LNCaP clone FGC (cell line): ENCODE measurements around the gene RNF224.
A peak's percentile ranks its signal among the peaks of the same experiment; 100 is the strongest.

Experiments
- DNase-seq: peaks from one replicate; pipeline ENCODE4 v3.0.0-alpha.2; 2011; ENCODE audit warnings: low read depth
- H3K4me3 ChIP-seq: 2 replicates; pipeline ENCODE4 v1.5.1; 2011; ENCODE audit warnings: mild to moderate bottlenecking, low read depth, low read length, control low read depth
- CTCF ChIP-seq: IDR thresholded peaks from 2 replicates; pipeline ENCODE4 v1.5.1; 2012; ENCODE audit warnings: mild to moderate bottlenecking; ENCODE audit not compliant: control insufficient read depth, insufficient read depth; ENCODE audit errors: extremely low read depth

Gene RNF224

GRCh38 chr9:137273611-137274320, 46.5 kb downstream of the RNF224 start:
- peak; percentile 56 for DNase-seq
- peak overlapping the region; percentile 35 for H3K4me3 ChIP-seq
- no peak for TF ChIP-seq CTCF

- no peak for TF ChIP-seq CTCF
- no peak overlapping the region for H3K4me3 ChIP-seq
- DNase-seq: no peak
Observed at GRCh38 chr9:137275203-137275587, 47.9 kb downstream of the RNF224 start.

GRCh38 chr9:137275588-137276472, 48.5 kb downstream of the RNF224 start:
- TF ChIP-seq CTCF: no peak
- no peak overlapping the region for H3K4me3 ChIP-seq

DNA sequence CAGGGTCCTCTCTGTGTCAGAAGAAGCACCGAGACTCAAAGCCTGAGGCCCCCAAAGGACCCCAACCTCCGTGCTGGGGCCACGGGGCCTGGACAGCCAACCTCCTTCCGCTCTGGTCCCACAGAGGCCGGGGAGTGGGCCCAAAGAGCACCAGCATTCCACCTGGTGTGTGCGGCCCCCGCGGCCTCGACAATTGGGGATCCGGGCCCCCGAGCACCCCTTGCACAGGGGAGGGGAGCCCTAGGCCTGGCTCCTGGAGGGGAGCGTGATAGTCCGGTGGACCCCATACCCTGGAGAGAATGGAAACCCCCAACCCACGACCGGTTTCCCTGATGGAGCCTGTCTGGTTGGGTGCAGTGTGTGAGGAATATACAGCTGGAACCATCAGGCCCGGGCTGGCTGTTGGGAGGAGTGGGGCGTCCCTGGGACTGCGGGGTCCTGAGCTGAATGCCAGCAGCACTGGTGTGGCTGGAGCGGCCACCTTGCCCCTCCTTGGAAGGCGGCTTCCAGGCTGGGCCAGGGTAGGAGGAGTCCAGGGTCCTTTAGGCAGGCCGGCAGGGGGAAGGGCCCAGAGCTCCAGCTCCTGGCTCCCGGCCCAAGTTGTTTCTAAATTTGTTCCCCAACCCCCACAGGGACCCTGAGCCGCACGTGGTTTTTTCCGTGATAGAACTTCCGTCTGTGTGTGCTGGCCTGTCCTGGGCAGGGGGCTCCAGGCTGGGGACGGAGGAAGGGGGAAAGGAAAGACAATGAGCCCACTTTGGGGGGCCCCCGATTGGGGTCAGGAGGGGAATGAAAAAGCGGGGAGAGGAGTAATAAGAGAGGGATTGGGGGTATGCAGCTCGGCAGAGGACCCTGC, 49.4 kb downstream of the RNF224 start:
- no peak for TF ChIP-seq CTCF
- no peak overlapping the region for H3K4me3 ChIP-seq
- DNase-seq: no peak

More at GRCh38 chr9:137275588-137276472, 48.5 kb downstream of the RNF224 start:
- no peak for DNase-seq

DNA sequence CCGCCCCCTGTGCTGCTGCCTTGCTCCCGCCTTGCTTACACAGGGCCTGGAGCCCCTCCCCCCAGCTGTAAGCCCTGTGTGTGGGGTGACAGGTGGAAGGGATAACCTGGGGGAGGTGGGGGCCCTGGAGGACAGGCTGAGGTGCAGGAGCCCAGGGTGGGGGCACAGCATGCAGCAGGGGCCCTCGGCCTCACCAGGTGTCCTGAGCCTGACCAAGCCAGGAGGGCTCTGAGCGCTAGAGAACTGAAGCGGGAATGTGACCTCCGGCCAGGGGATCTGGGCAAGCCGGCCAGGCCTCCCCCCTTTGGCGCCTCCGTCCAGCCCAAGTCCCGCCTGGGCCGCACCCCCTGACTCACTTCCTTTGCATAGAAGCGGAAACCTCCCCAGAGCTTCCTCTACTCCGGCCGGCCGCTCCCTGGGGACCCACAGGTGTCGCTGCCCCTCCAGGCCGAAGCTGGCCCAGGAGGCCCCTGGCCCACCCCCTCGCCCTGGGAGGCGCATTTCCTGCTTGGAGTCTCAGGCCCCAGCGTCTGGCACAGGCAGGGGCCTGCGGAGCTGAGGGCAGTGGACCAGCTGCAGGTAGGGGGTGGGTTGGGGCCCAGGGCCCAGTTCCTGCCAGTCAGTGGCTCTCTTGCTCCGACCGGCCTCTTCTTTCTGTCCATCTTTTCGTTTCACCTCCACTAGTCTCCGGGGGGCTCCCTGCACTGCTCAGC, 50.2 kb downstream of the RNF224 start, which contains the start of gene TOR4A:
TSS of gene TOR4A (plus strand) at position 398 of the 713 bp plus-strand sequence. CDS start 964 bp downstream, outside the sequence.
- DNase-seq: no peak
- no peak for TF ChIP-seq CTCF
- no peak within 1 kb of the TSS for H3K4me3 ChIP-seq
